KG1 (cell line): ENCODE data around the gene GET3.

ENCODE experiments used
- DNase-seq: peaks from one replicate; lab custom pipeline; 2025; lab: John Stamatoyannopoulos, UW

The GET3 gene

DNA sequence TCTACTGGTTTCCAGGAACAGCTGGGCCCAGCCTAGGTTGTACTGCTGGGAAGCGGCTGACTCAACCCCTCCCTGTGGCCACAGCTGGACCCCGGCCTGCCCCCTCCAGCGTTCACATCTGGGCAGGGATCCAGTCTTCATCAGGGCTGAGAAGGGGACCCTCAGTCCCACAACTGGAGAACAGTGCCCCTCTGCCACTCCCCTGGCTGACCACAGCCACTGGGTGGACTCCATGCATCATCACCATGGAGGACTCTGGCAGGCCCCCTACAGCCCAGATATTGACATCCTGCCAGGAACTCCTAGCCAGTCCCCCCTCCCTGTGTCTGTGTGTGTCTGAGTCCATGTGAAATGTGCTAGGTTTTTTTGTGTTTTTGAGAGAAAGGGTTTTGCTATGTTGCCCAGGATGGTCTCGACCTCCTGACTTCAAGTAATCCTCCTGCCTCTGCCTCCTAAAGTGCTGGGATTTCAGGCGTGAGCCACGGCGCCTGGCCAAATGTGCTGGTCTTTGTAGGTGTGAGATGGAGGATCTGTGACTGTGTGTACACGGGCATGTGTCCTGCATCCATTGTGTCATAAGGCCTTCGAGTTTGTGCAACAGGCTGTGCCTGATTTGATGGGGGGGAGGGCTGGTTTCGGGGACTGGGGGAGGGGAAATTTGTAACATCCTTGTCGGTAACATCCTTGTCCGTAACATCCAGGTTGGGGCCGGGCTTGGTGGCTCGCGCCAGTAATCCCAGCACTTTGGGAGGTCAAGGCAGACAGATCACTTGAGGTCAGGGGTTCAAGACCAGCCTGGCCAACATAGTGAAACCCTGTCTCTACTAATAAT is 42.1 kb downstream of the GET3 start:
- DNase-seq, result no peak

DNA sequence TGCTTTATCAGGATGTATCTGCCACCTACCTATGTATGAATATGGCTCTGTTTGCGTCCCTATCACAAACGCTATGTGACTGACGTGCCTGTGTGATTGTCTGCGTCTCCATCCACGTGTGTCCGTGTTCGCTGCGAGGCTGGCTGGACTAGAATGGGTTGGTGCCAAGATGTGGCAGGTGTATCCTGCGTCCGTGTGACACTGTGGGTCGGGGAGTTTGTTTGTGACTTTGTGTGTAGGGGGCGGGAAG is 44.8 kb downstream of the GET3 start:
- DNase-seq, result no peak

DNA sequence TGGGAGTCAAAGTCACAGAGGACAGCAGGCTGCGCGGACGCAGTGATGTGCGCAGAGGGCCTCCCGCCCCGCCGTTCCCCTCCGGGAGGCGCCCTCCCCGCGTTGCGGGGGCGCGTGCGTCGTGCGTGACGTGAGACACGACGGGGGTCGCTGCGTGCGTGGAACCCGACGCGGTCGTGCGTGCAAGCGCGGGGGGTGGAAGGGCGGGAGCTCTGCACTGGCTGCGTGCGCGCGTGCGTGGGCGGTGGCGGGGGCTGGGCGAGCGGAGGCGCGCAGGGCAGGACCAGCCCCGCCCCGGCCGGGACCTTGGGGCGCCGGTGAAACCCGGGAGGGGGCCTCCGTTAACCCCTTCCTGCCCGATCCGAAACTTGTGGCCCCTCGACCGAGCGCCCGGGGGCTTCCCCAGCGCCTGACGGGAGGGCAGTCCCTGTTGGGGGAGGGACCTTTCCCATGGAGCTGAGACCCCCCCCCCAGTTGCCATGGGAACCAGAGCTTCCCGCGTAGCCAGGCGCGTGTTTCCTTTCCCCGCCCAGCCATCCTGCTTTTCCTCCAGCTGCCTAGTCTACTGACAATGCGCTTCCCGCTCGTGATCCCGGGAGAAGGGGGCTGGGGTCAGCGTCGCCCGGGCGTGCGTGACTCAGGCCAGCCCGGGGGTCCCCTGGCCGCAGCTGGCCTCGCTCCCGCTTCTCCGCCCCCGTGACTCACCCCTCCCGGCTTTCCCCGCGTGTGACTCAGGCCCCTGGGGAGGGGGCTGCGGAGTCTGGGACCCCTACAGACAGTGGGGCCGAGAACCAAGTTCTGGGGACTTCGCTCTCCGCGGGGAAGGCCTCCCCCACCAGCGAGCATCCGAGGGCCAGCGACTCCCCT is 45.4 kb downstream of the GET3 start:
- peak; percentile 63 for DNase-seq

DNA sequence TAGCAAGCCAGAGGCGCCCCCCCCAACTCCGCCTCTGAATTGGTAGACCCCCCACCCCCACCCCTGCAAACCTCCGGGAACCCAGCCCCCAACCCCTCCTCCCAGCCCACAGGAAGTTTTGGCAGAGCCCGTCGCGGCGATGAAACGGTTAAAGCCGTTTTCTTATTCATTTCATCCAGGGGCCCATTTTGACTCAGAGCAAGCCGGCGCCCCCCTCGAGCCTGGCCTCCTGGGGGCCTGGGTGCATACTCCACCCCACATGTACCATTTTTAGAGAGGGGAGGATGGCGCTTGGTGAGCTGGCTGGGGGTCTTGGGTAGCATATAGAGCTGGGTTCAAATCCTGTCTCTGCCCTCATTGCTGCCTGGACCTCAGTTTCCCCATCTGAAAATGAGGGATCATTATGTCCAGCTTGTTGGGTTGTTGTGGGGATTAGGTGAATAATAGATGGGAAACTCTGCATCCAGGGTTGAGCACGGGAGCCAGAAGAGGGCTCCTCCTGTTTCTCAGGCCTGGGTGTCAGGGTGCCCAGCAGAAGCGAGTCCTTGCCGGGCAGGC is 46.1 kb downstream of the GET3 start:
- no peak for DNase-seq

DNA sequence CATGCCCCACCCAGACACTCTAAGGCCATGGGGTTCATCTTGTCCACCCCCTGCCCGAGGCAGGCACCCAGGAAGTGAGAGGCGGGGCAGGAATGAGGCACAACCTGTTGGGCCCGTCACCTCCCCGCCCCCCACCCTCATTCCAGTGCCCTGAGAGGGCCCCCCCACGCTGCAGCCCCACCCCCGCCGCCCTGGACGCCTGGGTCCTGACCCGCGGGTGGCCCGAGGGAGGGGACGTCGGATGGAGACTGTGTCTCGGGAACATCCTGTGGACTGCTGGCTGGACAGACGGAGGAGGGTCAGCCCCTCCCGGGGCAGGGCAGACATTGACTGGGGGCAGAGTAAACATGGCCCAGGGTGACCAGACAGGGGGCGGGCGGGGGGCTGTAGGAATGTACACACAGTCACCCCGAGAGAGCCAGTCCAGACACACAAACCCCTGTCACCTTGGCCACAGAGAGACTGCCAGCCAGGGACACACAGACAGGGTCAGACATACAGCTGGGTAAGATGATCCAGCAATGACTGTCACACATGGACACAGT is 46.6 kb downstream of the GET3 start:
- DNase-seq, result no peak

DNA sequence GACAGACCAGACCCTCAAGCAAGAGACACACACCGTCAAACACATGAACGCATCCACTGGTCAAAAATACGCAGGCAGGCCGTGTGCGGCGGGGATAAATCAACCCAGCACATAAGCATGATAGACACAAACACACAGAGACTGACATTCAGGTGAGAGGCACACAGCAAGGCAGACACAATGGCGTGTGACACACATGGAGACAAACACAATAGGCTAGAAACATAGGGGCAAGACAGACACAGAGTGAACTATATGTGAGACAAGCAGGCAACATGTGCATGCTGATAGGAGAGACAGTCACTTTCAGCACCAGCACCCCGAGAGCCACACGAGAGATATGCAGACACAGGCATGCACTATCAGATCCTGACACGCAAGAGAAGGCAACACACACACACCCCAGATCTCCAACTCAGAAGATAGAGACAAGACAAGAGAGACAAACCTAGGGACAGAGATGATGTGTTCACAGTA is 47.1 kb downstream of the GET3 start:
- no peak for DNase-seq

DNA sequence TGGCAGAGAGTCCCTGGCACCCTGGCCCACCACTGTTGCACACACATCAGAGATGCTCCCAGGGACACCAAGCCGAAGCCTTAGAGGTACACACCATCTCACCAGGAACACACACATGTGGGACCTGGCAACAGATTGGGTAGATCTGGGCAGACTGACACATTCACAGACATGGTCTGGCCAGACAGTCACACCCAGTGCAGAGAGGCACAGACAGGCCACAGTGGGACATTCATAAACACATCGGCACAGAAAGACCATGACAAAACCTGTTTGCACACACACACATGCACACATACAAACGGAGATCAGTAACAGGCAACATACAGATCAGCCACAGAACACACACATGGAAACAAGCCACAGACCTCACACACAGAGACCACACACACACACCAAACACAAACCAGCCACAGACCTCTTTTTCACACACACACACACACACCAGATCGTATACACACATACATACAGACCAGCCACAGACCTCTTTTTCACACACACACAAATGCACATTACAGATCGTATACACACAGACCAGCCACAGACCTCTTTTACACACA is 47.7 kb downstream of the GET3 start:
- DNase-seq, result no peak

DNA sequence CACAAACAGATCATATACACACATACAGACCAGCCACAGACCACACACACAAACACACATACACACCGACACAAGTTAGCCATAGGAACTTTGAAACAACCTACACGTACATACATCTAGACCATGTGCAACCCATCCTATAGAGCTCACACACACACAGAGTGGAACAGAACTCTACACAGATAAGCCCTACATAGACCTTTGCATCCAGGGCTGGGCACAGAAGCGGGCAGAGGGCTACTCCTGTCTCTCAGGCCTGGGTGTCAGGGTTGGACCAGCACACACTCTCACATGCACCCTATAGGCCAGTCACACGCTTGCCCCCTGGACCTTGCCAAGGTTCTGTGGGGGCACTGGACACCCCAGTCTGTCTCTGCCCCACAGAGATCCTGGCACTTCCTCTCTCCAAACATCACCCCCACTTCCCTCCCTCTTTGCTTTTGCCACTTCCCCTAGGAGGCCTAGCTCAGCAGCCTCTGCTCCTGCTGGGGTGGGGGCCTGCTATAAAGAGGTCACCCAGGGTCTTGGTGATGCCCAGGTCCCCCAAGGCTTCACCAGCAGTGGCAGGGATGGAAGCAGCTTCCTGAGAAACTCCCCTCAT is 48.2 kb downstream of the GET3 start:
- peak; percentile 48 for DNase-seq

DNA sequence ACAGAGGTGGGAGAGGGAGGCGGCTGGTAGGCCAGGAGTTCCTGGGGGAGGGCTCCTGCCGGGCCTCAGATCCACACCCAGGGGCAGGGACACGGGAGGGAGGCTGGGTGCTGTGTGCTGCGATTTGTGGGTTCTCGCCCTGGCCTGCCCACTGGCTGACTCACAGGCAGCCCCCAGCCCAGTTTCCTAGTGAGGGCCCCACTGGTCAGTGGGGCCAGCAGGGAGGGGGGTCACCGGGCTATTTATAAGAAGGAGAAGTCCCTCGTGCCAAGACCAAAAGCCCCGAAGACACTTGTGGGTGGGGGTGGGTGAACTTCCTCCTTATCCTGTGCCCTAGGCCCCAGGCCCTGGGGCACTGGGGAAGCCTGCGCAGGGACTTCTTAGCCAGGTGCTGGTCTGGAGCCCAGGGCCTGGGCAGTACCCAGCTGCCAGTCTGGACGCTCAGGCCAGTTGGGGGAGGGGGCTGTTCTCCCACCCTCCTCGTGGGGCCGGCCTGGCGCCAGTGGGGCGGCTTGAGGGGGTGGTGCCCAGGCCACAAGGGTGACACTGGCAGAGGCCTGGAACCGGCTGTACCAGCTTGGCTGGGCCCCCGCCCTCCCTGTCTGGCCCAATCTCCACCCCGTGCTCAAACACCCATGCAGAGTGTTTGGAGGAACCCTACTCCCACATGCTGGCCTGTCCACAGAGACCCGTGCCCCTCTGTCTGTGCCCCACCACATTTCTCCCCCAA is 49.0 kb downstream of the GET3 start:
- peak; percentile 43 for DNase-seq

DNA sequence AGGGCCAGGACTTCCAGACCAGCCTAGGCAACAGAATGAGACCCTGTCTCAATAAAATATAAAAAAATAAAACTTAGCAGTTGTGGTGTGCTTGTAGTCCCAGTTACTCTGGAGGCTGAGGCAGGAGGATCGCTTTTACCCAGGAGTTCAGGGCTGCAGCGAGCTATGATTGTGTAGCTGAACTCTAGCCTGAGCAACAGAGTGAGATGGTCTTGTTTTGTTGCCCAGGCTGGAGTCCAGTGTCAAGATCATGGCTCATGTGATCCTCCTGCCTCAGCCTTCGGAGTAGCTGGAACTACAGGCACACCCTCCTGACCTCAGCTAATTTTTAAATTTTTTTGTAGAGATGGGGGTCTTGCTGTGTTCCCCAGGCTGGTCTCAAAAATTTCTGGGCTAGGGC is 49.7 kb downstream of the GET3 start:
- no peak for DNase-seq

DNA sequence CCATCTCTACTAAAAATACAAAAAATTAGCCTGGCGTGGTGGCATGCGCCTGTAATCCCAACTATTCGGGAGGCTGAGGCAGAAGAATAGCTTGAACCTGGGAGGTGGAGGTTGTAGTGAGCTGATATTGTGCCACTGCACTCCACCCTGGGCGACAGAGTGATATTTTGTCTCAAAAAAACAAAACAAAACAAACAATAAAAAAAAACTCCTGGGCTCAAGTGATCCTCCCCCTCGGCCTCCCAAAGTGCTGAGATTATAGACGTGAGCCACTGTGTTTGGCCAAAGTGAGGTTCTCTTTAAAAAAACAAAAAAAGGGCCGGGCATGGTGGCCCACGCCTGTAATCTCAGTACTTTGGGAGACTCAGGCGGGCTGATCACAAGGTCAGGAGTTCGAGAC is 50.2 kb downstream of the GET3 start:
- DNase-seq, result no peak

DNA sequence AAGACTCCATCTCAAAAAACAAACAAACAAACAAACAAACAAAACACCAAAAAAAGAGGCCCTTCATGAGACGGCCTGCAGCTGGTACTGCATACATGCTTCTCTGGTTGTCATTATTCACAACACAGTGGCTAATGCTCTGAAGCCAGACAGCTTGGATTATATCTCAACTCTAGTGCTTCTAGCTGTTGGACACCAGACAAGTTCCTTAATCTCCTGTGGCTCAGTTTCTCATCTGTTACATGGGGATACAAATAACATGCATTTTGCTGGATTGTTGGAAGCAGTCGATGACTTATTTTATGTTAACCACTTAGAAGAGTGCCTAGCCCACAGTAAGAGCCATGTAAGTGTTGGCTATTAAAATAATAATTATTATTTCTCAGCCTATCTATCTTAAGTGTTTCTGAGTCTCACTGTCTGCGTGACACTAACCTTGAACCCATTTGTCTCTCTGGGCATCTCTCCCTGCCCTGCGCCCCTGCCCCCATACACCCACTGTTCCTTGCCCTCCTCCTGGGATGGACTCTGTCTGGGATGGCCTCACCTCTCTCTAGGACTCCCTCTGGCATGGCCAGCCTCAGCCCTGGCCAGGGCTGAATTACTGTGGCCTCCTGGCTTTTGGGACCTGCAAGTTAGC is 50.9 kb downstream of the GET3 start:
- no peak for DNase-seq

DNA sequence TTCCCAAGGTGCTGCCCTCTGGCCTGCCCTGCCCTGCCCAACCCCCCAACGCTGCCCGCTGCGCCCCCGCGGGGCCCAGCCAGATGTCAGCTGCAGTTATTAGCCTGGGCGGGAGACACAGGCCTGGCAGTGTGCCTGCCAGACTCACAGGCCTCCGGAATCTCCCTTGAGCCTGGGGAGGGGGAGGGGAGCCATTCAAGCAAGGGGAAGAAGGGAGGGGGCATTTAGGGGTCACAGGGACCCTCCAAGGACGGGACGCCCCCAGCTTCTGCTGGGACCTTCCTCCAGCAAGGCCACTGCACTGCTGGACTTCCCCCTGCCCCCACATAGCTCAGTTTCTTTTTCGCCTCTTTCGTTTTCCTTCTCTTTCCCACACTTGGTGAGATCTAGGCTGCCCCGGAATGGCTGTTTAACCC is 51.4 kb downstream of the GET3 start:
- peak; percentile 45 for DNase-seq

DNA sequence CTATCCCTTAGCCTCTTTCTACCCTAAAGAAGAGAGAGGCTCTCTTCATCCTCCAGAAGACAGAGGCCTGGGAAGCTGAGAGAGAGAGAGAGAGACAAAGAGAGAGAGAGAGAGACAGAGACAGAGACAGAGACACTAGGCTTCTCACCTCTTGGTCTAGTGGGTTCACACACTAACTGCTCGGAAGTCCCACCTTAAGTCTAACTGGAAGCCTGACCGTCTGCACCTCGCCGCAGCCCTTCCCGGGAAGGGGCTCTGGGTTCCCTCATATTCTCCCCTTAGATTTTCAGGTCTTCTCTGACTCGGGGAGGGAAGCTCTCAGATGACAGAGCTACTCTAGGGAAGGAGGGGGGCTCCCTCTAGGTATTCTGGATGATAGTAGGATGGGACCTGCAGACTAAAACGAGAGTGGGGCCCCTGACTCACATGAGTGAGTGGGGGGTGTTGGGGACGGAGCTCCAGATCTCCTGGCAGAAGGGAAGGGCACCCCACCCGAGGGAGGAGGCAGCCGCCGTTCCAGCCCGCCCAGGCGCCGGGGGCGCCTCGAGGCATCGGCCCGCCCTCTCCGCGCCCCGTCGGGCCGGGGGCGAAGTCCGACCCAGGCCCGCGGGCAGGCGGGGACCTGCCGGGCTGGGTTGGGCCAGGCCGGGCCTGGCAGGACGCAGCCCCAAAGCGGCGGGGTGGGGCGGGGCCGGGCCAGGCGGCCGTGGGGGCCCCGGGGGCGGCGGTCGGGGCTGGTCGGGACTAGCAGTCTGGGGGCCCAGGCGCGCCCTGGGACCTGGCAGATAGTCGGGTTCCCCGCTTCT is 52.0 kb downstream of the GET3 start:
- DNase-seq, result no peak

DNA sequence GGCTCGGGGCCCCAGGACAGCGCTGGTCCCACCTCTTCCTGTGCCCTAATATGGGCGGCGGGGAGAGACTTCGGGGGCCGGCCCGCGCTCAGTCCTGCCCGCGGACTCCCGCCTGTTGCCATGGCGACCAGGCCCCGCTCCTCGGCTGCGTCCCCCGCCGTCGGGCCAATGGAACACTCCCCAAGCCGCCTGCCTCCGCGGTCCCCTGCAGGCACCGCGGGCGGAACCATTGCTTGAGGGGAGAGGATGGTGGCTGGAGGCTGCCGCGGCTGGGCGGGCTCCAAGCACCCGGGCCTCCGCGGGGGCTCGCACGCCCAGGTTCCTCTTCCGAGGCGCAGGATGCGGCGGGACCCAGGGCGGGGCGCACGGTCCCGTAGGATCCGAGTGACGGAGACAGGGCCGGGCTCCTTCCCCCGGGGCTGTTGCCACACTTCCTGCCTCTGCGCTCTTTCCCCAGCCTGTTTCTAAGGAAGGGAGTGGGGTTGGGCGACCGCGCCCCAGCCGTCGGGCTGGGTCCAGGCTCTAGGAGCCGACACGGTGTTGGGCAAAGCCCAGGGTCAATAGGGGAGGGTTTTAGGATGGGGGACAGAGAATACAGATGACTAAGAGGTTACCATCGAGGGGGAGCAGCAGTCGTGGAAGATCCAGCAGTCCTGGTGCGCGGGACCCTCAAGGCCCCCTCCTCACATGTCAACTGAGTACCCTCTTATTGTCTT is 52.8 kb downstream of the GET3 start:
- DNase-seq, result peak; percentile 90

DNA sequence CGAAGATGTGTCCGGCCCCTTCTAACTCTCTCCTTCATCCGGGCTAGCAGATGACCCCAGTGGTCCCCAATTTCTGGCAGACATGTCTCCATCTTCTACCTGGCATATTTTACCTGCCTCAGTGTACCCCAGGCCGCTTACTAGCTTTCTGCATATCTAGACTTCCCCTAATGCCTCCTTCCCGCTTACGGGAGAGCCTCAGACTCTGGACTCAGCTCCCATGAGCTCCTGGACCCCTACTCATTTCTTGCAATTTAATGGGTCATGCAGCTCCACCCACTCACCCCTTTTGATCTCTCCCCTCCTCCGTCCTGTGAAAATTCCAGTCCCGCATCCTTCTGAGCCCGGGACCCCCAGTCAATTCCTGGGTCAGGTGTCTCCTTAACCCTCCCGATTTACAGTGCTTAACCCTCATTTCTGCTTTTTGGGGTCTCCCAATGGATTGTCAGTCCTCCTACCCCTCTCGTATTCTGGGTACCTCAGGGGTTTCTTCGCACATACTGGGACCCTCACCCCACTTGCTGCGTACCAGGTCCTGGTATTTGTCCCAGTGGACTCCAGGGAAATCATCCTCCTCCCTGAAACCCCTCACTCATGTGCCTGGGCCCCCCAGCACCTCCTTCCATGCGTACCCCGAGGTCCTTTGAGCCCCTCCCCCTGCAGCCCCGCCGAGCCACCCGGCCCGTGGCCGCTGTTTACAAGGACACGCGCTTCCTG is 53.5 kb downstream of the GET3 start:
- no peak for DNase-seq

DNA sequence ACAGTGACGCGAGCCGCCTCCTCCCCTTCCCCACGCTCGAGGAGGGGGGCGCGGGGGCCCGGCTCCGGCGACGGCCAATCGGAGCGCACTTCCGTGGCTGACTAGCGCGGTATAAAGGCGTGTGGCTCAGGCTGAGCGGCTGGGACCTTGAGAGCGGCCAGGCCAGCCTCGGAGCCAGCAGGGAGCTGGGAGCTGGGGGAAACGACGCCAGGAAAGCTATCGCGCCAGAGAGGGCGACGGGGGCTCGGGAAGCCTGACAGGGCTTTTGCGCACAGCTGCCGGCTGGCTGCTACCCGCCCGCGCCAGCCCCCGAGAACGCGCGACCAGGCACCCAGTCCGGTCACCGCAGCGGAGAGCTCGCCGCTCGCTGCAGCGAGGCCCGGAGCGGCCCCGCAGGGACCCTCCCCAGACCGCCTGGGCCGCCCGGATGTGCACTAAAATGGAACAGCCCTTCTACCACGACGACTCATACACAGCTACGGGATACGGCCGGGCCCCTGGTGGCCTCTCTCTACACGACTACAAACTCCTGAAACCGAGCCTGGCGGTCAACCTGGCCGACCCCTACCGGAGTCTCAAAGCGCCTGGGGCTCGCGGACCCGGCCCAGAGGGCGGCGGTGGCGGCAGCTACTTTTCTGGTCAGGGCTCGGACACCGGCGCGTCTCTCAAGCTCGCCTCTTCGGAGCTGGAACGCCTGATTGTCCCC is 54.2 kb downstream of the GET3 start, which contains the start of gene JUNB:
Gene JUNB (plus strand): TSS at position 142 of the 706 bp plus-strand sequence. CDS start 286 bp downstream, at position 428.
- peak; percentile 78 for DNase-seq
